KG1 (cell line): ENCODE measurements around the gene MRM2.

Experiments
- DNase-seq: peaks from one replicate; lab custom pipeline; 2025; lab: John Stamatoyannopoulos, UW

MRM2 gene

DNA sequence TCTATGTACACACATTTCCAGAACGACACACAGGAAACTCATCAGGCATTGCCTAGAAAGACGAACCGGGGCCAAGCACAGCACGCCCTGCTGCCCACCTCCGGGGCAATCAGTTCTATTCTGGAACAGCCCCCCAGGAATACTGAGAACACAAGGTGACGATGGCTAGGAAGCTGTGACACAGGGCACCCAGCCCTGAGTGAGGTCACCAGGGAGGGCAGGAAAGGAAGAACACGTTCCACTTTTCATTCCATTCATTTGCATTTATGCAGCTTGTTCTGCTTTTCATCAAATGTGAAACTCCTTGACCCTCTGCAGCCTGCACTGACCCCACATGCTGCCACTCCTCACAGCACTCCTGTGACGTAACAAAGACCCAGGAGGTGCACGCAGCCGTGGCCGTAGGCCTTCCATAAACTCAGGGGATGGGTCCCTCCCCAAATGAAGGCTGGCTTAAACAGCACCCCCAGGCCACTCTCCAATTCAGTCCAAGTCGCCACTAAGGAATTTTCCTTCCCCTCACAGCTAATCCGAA is 38.2 kb downstream of the MRM2 start:
- DNase-seq = no peak

DNA sequence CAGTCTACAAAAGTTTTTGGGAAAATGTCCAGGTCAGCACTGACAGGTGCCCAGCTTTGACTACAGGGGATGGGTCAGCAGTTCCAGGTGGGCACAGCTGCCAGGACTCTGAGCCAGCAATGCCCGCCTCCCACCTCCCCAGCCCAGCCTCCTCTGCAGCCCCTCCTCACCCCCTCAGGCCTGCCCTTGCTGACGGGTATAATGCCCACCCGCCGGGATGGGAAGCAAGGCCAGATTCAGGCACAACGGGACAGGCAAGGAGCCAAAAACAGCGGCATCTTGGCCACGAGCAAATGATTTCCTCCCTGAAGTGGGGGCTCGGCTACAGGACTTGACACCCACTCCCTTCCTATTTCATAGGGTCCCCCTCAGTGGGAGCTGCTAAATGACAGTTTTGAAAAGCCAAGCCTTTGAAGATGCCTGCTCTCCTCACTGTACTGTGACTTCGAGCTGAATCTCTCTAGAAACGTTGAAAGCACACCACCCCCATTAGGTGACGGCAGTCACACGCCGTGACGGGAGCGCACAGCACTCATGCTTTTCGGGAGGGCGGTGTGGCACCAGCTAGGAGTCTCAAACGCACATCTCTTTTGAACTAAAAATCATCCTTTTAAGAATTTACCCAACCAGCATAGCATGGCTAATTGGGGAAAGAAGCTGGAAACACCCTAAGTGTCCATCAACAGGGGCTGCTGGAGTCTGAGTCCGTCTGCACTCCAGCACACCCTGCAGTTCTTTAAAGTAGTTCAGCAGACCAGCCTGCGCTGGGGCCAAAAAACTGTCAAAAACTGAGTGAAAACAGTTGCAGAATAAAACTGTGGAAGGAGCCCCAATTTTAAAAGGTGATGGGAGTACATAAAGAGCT is 38.9 kb downstream of the MRM2 start:
- DNase-seq = no peak

DNA sequence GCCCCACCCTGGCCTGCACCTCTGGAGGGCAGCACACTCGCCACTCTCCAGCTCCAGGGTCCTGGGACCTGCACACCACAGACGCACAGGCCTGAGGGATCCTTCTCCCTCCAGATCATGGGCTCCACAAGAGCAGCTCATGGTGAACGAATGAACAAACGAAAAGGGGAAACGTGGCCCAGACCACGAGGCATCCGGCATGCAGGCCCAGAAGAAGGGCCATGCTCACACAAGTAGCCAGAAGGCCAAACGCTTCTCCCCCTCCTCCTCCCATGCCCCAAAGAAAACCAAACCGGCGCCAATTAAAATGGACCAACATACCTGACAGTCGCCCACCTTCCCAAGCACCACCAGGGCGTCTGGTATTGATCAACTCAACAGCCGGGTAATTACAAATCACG is 39.6 kb downstream of the MRM2 start:
- DNase-seq = no peak

DNA sequence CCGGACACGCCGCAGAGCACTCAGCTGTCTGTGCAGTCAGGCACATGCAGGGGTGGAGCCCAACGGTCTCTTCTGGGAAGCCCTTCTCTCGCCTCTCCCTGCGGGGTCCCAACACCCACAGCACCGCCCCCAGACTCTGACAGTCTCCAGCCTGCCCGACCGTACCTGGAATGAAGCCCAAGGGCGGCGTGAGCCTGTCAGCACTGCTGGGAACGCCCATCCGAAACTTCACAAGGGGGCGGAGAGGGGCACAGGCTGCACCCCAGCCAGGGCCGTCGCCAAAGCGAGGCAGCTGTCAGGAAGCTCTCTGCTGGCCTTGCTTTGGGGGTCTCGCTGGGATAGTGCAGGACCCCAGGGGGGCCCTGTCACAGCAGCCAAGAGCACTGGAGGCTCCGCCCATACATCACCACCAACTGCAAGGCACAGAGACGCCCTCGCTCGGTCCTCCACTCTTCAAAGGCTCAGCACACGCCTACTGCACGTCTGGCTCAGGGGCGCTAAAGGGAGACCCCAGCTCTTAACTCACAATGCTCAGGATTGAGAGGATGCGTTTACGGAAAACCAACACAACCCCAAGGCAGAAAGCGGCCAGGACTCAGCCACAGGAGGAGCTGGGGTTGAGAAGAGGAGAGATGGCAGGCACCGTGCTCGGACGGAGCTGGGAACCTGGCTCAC is 40.2 kb downstream of the MRM2 start:
- DNase-seq = no peak

DNA sequence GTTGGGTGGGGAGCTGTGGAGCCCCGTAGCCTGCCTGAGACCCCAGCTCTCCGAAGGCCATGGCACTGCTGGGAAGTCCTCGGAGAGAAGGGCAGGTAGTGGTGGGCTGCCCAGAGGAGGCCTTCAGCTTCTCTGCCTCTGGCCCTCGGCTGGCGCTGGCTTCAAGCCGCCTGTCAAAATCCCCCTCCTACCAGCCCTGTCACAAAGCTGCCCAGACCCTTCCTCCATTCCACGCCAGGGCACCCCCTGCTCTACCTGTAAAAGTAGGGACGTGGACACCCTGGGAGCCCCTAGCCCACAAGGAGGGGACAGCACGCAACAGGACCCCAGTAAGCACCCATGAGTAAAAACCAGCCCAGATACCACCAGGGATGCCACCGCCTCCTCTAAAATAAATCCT is 40.9 kb downstream of the MRM2 start:
- DNase-seq = no peak

DNA sequence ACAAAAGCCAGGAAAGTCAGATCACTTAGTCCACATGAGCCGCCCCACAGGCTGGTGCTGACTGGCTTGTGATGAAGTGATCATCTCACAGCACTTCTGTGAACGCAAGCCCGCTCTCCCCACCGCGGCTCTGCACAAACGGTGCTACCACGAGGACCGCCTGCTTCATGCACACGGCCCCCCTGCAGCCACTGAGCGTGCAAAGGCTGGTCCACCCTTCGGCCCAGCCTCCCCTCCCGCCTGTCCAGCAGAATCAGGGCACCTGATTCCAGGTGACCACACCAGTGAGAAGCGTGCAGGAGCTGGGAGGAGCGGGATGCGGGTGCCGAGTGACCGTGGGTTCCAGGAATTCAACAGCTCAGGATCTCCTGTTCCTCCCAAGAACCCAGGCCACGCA is 41.4 kb downstream of the MRM2 start:
- DNase-seq = no peak

DNA sequence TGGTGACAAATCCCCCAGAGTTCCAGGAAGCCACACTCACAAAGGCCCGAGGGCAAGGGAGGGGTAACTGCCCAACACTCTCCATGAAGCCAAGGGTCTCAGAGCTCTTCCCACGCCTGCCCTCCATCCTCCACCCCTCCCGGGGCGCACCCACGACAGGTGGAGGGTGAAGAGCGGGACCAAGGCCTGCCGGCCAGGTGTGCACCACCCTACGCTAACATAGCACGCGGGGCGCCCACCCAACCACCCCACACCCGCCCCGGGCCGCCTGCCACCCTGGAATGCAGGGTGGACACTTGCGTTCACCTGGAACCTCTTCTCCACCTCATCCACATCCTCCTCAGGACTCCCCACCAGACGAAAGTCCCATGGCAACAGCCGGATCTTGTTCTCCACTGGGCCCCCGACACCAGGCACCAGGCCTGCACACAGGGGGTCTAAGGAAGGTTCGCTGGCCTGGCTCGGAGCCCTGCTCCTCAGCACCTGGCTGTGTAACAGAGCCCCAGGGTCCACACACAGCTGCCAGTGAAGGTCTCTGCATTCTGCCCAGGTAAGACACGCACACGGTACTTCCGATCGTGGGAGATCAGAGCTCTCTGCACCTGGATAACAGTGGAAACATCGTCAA is 41.9 kb downstream of the MRM2 start:
- DNase-seq = no peak

DNA sequence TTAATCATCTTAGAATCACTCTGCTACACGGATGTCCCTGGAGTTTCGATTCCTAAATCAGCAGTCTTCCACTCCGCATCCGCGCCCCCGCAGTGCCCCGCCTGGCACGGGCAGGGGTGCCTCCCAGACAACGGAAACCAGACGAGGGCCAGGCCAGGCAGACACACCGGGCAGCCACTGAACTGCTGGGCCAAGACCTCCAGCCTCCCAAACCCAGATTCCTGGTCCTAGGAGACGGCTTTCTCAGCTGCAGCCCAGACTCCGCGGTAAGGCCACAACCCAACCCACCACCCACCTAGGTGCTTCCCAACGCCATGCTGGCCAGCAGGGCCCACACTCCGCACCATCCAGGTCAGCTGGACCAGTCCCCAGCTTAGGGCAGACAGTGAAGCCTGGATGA is 42.5 kb downstream of the MRM2 start:
- no peak for DNase-seq

DNA sequence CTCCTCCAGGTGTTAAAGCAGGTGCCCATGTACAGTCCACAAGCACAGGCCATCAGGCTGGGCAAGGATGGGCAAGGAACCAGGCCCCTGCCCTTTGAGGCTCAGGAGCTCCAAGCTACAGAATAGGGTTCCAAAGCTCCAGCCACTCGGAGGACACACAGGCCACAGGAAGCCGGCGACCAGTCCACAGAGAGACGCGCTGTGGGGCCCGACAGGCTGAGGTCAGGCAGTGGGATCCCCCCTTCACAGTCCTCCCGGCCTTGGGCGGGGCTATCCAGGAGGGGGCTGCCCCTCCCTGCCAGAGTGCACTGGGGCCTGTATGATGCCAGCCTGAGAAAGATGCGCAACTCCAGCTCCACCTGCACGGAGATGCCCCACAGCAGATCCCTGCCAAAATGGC is 43.2 kb downstream of the MRM2 start:
- no peak for DNase-seq

DNA sequence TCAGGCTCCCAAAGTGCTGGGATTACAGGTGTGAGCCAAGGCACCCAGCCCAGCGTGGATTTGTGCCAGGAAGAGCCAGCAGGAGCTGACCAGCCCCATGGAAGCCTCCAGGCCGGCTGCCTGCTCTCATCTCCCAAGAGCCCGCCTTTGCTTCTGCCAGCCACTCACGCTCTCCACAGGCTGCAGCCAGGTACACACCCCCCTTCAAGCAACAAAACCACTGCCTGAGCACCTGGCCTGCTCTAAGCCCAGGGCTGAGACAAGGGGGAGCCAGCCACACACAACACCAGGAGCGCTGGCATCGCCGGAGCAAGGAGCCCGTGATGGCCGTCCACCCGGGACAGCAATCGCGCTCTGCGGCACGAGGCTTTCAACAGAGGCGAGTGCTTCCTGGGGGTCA is 43.8 kb downstream of the MRM2 start:
- DNase-seq = no peak

DNA sequence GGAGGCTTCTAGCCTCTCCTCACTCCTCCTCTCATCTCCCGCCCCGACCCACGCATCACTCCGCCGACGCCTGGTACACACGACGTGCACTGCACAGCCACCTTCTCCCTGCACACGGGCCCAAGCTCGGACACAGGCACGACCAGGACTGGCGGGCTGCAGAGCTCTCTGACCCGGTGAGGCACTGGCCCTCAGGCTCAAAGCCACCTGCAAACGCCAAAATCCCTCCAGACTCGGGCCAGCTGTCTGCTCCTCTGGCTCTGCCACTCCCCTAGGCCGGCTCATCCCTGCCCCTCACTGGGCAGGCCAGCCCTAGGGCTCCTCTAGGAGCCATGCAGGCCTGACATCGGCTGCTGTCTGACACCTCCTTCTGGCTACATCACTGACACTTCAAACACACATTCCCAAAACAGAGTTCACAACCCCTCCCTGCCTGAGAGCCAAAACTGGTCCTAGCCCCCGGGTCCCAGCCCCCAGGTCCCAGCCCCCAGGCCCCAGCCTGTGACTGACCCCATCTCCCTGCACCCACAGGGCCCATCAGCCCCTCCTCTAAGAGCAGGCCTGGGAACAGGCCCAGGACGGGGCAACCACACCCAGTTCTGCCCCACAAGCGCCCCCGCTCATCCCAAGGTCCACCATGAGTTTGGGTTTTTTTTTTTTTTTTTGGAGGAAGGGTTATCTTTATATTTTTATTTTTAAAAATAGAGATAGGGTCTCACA is 44.4 kb downstream of the MRM2 start:
- DNase-seq = no peak

DNA sequence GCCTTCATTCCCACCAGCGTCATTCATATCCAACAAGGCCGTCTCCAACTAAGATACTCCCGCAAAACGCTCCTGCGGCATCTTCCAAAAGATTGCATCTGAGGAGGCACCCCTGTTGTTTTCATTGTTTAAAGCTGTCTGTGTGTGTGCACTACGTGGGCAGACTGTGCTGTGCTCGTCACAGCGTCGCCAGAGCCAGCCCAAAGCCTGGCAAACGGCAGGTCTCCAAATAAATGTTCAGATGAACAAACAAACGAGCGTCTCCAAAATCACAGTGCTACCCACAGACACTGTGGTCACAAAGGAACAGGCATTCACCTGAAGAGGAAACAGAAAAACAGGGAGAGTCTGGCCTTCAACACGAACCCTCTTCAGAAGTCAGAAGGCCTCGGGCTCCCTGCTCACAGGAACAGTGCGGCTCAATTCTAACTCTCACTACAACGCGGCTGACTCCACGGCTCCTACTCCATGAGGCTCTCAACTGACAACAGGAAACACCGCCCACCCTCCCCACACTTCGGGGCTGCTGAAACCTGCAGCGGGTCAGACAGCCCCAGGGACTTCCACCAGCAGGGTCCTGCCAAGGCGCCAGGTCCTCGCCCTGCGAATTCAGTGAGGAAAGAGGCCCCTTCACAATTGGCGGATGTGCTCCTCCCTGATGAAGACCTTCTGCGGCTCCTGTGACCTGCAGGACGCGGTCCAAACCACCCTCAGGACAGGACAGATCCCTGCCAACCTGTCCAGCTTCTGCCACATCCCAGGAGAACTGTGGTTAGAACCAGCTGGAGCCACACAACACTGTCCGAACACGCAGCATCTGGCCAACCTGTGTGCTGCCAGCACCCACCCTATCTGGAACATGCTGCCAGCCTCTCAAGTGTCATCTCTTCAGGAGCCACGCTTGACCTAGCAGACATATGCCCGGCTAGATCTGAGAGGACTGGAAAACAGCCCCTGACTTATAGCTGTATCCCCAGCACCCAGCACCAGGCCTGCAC is 45.3 kb downstream of the MRM2 start:
- no peak for DNase-seq

DNA sequence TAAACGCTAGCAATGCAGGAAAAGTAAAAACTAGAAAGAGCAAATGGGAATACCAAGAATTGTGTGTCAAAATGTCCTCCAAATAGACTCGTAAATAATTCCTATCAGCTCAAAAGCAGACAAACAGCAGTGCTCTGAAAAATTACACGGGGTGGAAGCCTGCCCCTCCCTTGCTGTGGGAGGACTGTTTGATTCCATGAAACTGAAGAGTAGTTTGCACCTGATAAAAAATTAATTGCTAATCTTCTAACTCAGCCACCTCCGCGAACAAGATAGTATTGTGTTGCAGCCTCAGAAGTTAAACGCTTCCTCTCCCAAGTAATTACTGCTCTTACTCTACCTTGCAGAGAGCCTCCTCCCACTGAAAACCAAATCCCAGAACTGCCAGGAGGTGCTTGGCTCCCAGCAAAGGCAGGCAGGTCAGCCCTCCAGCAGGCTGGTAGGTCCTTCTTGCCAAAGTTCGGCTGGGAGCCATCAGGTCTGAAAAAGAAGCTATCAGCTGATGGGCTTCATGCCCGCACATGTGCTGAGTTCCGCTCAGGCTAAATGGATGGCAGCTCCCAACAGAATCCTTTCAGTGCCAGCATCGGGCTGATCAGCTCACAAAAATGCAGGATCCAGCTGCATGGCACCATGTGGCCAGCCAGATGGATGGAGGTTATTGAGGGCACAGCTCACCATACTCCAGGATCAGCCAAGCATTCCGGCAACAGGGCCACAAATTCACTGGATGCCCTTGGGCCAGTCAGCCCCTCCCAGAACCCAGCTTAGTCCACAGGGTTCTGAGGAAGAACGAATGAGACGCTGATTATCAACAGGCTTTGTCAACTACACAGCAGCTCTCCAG is 46.4 kb downstream of the MRM2 start:
- no peak for DNase-seq

DNA sequence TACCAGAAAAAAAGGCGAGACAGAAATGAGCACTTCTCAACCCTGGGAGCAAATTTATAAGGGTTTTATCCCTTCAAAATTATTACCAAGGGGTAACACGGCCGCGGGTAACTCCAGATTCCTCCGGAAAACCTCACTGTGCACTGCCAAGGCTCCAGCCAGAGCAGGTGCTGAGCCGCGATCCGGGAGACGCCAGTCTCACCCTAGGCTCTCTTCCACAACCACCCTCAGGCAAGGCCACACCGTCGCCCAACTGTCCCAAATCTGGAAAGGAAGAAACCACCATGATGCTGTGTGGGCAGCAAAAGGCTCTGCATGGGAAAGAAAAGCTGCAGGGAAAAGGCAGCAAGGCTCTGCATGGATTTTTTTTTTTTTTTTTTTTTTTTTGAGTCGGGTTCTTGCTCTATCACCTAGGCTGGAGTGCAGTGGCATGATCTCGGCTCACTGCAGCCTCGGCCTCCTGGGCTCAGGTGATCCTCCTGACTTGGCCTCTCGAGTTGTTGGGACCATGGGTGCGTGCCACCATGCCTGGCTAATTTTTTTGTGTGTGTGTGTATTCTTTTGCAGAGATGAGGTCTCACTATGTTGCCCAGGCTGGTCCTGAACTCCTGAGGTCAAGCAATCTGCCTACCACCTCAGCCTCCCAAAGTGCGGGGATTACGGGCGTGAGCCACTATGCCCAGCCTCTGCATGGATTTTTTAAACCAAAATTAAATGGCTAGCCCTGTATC is 48.3 kb downstream of the MRM2 start:
- DNase-seq = no peak

DNA sequence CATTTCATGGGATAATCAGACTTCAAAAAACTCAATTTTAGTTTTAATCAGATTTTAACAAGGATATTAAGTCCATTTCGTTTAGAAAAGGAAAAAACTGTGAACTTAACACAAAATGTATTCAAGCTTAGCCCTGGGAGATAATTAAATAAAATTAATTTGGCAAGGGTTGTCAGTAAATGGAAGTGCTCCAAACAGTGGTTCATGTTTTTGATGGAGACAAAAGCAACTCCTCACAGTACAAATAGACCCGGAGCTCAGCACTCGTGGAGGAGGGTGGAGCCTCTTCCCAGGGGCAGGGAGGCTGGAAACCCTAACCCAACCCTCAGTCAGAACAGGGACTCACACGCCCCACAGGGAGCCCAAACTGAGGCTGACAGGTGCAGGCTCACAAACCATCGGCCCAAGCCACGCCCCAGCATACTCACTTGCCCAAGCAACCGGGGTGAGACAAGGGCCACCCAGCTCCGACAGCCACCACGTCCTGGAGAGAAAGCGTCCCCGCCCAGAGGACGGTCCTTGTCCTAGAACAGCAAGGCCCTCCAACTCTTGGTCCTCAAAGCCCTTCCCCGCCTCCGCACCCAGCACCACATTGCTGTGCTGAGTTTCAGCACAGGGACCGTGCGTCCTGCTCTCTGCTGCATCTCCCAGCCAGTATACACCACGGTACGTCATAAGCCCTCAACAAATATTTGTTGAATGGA is 49.0 kb downstream of the MRM2 start:
- DNase-seq = no peak

DNA sequence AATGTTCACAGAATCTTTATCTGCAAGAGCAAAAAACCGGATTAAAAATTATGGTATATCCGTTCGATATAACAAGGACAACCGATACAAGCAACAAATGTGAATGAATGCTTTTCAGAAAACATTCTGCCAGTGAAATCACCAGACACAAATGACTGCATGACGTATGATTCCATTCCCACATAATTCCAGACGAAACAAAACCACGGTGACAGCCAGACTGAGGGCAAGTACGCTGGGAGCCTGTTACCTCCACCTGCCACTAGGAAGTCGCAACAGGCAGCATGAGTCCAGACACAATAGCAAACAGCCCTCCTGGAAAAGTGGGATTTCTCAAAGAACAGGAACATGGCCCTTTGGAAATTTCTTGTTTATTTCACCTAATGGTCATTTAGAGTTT is 51.0 kb downstream of the MRM2 start:
- DNase-seq = no peak

DNA sequence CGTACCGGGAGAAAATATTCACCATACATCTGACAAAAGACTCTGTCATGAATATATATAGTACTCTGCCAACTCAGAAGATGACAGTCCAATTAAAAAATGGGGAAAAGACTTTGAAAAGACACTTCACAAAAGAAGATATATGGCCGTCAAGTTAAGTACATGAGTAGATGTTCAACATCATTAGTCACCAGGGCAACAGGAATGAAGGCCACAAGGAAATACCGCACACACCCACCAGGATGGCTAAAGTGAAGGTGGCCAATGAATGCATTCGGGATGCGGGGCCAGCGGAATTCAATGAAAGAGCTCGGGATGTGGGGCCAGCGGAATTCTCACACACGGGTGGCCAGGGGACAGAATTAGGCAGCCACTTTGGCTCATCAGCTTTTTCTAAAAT is 51.5 kb downstream of the MRM2 start:
- DNase-seq = no peak

DNA sequence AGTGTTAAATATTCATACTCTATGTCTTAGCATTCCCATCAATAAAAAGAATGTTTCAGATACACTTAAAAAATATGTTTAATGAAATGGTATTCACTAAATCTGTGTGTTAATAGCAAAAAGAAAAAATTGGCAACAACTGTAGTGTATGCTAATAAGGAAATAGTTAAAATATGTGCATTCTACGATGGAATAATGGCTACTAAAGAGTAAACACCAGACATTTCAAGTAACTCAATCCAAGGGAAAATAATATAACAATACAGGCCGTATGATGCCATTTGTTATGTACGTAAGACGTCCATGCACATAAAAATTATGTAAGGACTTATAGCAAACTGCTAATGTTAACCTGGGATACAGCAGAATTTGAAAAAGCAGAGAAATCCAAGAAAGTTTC is 55.8 kb downstream of the MRM2 start:
- no peak for DNase-seq

DNA sequence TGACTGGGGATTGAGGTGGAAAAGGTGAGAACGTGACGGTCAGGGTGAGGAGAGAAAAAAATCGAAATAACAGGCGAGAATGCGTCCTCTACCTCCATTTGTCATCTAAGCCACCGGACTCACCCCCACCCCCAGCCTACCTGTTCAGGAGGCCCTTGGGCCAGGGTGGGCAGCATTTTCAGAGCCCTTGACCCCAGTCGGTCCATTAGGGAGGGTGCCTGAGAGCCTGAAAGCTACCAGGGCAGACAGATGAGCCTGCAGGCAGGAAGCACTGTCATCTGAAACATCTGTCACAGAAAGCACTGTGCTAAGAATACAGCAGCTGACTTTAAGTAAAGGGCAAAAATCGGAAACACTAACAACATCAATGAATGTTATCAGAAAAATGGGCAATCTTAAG is 56.3 kb downstream of the MRM2 start:
- no peak for DNase-seq
